ENCODE measurements around the gene TEAD3. TPM values are rescaled to one million over a fixed set of nuclear protein-coding genes. Genes with fewer than 3 reads are reported as not detected.
"Not testable (repeated sequence)": the region's sequence is repeated elsewhere in the genome, so short reads cannot be mapped to it uniquely, and the experiment has no call there.

The TEAD3 gene
- total RNA-seq, 1 donor, result 11.2 TPM

- DNase-seq (ENCODE audit: insufficient read length, low spot score, missing footprints), result no peak
- Histone ChIP-seq H3K9me3 (ENCODE audit: low read depth, low read length) (no peaks in the 10 kb centered on the region), H4K20me1 (ENCODE audit: insufficient read depth, low read length) (no peaks in the 10 kb centered on the region), H3K4me2 (ENCODE audit: insufficient read depth, low read length) (no peak overlapping the region), H3K27me3 (ENCODE audit: insufficient read depth, low read length) (no peaks in the 10 kb centered on the region), H2AFZ (ENCODE audit: low read length) (no peak overlapping the region), H3K4me1 (ENCODE audit: insufficient read depth, low read length) (no peaks in the 10 kb centered on the region), H3K36me3 (ENCODE audit: insufficient read depth, low read length) (no peaks in the 10 kb centered on the region), H3K4me3 (ENCODE audit: insufficient read depth, low read length) (no peak overlapping the region), H3K79me2 (ENCODE audit: insufficient read depth, low read length) (no peaks in the 10 kb centered on the region), H3K27ac (ENCODE audit: low read depth, low read length) (no peak overlapping the region)
- TF ChIP-seq, protein P1, sequence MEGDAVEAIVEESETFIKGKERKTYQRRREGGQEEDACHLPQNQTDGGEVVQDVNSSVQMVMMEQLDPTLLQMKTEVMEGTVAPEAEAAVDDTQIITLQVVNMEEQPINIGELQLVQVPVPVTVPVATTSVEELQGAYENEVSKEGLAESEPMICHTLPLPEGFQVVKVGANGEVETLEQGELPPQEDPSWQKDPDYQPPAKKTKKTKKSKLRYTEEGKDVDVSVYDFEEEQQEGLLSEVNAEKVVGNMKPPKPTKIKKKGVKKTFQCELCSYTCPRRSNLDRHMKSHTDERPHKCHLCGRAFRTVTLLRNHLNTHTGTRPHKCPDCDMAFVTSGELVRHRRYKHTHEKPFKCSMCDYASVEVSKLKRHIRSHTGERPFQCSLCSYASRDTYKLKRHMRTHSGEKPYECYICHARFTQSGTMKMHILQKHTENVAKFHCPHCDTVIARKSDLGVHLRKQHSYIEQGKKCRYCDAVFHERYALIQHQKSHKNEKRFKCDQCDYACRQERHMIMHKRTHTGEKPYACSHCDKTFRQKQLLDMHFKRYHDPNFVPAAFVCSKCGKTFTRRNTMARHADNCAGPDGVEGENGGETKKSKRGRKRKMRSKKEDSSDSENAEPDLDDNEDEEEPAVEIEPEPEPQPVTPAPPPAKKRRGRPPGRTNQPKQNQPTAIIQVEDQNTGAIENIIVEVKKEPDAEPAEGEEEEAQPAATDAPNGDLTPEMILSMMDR (IDR thresholded peaks at IDR 0.05; ENCODE audit: extremely low read depth, low read depth, low read length), result no peak
These were observed 42.3 kb upstream of the TEAD3 start for GRCh38 chr6:35539223-35539622.

DNA sequence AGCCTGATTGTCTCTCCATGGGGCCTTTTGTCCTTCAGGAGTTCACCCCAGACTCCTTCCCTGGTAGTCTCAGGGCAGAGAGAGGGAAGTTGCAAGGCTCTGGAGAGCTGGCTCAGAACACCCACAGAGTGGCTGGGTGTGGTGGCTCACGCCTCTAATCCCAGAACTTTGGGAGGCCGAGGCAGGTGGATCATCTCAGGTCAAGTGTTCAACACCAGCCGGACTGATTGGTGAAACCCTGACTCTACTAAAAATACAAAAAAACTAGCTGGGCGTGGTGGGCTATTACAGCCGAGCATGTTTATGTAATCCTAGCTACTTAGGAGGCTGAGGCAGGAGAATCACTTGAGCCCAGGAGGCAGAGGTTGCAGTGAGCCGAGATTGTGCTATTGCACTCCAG lies 39.0 kb upstream of the TEAD3 start:
- not testable (repeated sequence) for H4K20me1 ChIP-seq (ENCODE audit: insufficient read depth, low read length)

GRCh38 chr6:35534407-35535170 lies 37.7 kb upstream of the TEAD3 start:
- H3K4me2 ChIP-seq (ENCODE audit: insufficient read depth, low read length), result no peak overlapping the region
- H3K27ac ChIP-seq (ENCODE audit: low read depth, low read length), result no peak overlapping the region
- H3K36me3 ChIP-seq (ENCODE audit: insufficient read depth, low read length), result no peaks in the 10 kb centered on the region
- DNase-seq (ENCODE audit: insufficient read length, low spot score, missing footprints), result no peak
- TF ChIP-seq, protein P1 (IDR thresholded peaks at IDR 0.05; ENCODE audit: extremely low read depth, low read depth, low read length), result no peak
- H3K9me3 ChIP-seq (ENCODE audit: low read depth, low read length), result no peaks in the 10 kb centered on the region
- H3K4me3 ChIP-seq (ENCODE audit: insufficient read depth, low read length), result no peak overlapping the region
- no peaks in the 10 kb centered on the region for H4K20me1 ChIP-seq (ENCODE audit: insufficient read depth, low read length)
- no peak overlapping the region for H2AFZ ChIP-seq (ENCODE audit: low read length)
- H3K79me2 ChIP-seq (ENCODE audit: insufficient read depth, low read length), result no peaks in the 10 kb centered on the region
- H3K4me1 ChIP-seq (ENCODE audit: insufficient read depth, low read length), result no peaks in the 10 kb centered on the region
- peaks cover 8% of the 10 kb centered on the region for H3K27me3 ChIP-seq (ENCODE audit: insufficient read depth, low read length)

More for the DNA sequence above, 39.0 kb upstream of the TEAD3 start:
- not testable (repeated sequence) for H3K4me1 ChIP-seq (ENCODE audit: insufficient read depth, low read length); H3K9me3 ChIP-seq (ENCODE audit: low read depth, low read length); H3K79me2 ChIP-seq (ENCODE audit: insufficient read depth, low read length); H3K27me3 ChIP-seq (ENCODE audit: insufficient read depth, low read length); H3K27ac ChIP-seq (ENCODE audit: low read depth, low read length); H3K36me3 ChIP-seq (ENCODE audit: insufficient read depth, low read length); H3K4me2 ChIP-seq (ENCODE audit: insufficient read depth, low read length); H3K4me3 ChIP-seq (ENCODE audit: insufficient read depth, low read length); DNase-seq (ENCODE audit: insufficient read length, low spot score, missing footprints); H2AFZ ChIP-seq (ENCODE audit: low read length)

DNA sequence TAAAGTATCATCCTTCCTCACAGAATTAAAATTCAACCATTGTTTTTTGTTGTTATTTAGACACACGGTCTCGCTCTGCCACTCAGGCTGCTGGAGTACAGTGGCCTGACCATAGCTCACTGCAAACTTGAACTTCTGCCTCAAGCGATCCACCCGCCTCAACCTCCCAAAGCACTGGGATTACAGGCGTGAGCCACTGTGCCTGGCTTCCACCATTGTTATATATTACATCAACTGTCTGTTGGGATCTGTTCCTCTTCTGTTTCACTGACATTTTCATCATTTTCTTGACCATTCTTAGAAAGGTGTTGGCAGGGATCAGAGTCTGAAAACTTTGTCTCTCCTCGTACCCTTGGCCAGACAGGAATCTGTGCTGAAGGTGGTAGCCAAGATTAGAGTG lies 37.1 kb upstream of the TEAD3 start:
- Histone ChIP-seq H3K4me3 (ENCODE audit: insufficient read depth, low read length) (no peak overlapping the region), H3K9me3 (ENCODE audit: low read depth, low read length) (no peaks in the 10 kb centered on the region), H4K20me1 (ENCODE audit: insufficient read depth, low read length) (no peaks in the 10 kb centered on the region), H3K27ac (ENCODE audit: low read depth, low read length) (no peak overlapping the region), H3K36me3 (ENCODE audit: insufficient read depth, low read length) (no peaks in the 10 kb centered on the region), H3K27me3 (ENCODE audit: insufficient read depth, low read length) (peaks cover 8% of the 10 kb centered on the region), H3K4me2 (ENCODE audit: insufficient read depth, low read length) (no peak overlapping the region), H3K4me1 (ENCODE audit: insufficient read depth, low read length) (no peaks in the 10 kb centered on the region), H3K79me2 (ENCODE audit: insufficient read depth, low read length) (no peaks in the 10 kb centered on the region), H2AFZ (ENCODE audit: low read length) (no peak overlapping the region)
- DNase-seq (ENCODE audit: insufficient read length, low spot score, missing footprints), result no peak
- TF ChIP-seq, protein P1 (IDR thresholded peaks at IDR 0.05; ENCODE audit: extremely low read depth, low read depth, low read length), result no peak

Measured in osteoblast (primary cell).